Measurements from ENCODE around the gene FMN1.

The FMN1 gene

DNA sequence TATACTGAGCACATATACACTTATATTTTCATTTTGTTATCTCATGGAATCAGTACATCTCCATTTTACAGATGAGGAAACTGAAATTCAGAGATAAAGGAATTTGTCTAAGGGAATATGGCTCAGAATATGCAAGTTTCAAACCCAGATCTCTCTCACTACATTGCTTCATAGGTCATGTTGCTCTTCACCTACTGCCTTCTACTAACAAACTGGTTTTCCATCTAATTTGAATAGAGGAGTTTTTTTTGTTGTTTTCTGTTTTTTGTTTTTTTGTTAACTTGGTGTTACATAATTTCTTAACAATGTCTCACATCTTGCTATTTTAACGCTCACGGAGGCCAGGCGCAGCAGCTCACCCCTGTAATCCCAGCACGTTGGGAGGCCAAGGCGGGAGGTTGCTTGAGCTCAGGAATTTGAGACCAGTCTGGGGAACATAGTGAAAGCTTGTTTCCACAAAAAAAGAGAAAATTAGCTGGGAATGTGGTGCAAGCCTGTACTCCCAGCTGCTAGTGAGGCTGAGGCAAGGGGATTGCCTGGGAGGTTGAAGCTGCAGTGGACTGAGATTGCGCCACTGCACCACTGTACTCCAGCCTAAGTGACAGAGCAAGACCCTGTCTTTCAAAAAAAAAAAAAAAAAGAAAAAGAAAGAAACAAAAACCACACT lies 37.0 kb downstream of the FMN1 start:
- TF ChIP-seq CTCF (IDR thresholded peaks at IDR 0.05; ENCODE audit: unreplicated experiment in 3 of 3), result no peak
- Mint-ChIP-seq H3K27ac (no peak overlapping the region), H3K4me1 (peaks cover 7% of the 10 kb centered on the region), H3K9me3 (no peaks in the 10 kb centered on the region), H3K4me3 (no peak overlapping the region), H3K27me3 (ENCODE audit: low read depth) (no peaks in the 10 kb centered on the region), H3K36me3 (ENCODE audit: low read depth) (no peaks in the 10 kb centered on the region)

DNA sequence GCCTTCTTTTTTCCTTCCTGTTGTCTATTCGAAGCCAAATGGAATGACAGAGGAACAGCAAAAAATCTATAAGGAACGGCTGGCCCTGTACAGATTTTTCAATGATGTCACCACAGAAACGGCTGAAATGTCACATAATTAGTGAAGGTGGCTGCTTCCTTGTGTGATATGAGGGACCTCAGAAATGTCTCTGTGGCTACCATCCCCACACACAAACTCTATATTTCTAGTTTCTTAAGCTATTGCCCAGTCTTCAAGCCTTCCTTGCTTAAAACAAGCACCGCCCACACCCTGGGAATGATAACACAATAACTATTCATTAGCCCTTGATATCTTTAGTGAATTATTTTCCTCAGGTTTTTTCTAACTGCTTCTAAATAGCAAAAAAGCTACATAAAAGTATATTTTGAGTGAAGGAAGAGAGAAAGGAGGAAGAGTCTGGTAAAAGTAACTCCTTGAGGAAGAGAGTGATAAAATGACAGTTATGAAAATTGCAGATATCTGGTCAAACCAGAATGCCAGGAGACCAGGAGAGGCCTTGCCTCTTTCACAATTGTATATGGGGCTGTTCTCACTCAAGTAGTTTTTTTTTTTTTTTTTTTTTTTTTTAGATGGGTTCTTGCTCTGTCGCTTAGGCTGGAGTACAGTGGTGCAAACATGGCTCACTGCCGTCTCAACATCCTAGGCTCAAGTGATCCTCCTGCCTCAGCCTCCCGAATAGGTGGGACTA lies 38.7 kb downstream of the FMN1 start:
- no peak for TF ChIP-seq CTCF (IDR thresholded peaks at IDR 0.05; ENCODE audit: unreplicated experiment in 3 of 3)
- Mint-ChIP-seq H3K4me3 (no peak overlapping the region), H3K27ac (peak overlapping the region in 1 of 3 experiments; percentile 67), H3K27me3 (ENCODE audit: low read depth) (no peaks in the 10 kb centered on the region), H3K4me1 (peaks cover 8% of the 10 kb centered on the region), H3K9me3 (no peaks in the 10 kb centered on the region), H3K36me3 (ENCODE audit: low read depth) (no peaks in the 10 kb centered on the region)

DNA sequence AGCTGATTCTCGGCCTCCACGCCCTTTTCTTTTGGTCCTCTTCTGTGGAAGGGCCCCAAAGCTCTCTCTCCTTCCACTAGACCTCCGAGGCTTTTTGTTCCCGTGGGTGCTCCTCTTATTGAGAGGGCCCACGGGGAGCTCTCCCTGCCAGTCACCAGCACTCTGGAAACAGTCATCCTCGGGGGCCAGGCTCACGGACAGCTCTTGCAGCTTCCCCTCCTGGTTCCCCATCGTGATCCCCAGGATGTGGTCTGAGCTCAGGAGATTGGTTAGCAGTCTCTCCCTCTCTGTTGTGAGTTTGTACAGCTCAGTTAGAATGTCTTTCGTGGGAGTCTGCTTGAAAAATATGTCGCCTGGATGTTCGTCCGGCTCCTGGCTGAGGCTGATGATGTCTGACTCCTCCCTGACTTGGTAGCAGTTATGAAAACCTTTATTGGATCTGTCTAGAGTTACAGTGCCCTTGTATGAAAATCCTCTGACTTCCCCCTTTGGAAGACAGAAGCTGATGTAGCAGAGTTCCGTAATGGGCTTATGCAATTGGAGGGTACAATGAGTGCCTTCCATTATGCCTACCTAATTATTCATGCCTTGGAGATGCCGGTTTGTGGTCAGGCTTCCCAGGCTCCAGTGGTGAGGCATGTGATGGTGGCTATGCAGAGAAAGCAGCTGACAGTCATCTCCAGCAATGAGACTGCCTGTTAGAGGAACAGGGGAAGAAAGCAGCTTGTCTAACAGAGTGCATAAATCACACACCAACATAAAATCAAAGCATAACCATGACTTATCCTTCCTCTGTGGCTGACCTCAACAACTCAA lies 40.0 kb downstream of the FMN1 start:
- H3K4me3 Mint-ChIP-seq, result peak overlapping the region in 2 of 3 experiments; percentile 1 to 2
- H3K9me3 Mint-ChIP-seq, result no peaks in the 10 kb centered on the region
- TF ChIP-seq CTCF (IDR thresholded peaks at IDR 0.05; ENCODE audit: unreplicated experiment in 3 of 3), result no peak

GRCh38 chr15:33153548-33153947 lies 41.0 kb downstream of the FMN1 start:
- no peak for TF ChIP-seq CTCF (IDR thresholded peaks at IDR 0.05; ENCODE audit: unreplicated experiment in 3 of 3)
- no peaks in the 10 kb centered on the region for H3K36me3 Mint-ChIP-seq (ENCODE audit: low read depth)
- H3K27me3 Mint-ChIP-seq (ENCODE audit: low read depth), result no peaks in the 10 kb centered on the region
- no peaks in the 10 kb centered on the region for H3K9me3 Mint-ChIP-seq
- H3K4me3 Mint-ChIP-seq, result no peak overlapping the region
- no peak overlapping the region for H3K27ac Mint-ChIP-seq
- peaks cover 12% of the 10 kb centered on the region for H3K4me1 Mint-ChIP-seq

More for the DNA sequence above, 40.0 kb downstream of the FMN1 start:
- no peaks in the 10 kb centered on the region for H3K36me3 Mint-ChIP-seq (ENCODE audit: low read depth)
- H3K27me3 Mint-ChIP-seq (ENCODE audit: low read depth), result no peaks in the 10 kb centered on the region
- peak overlapping the region; percentile 20 to 79 (median 45) for H3K27ac Mint-ChIP-seq
- H3K4me1 Mint-ChIP-seq, result peaks cover 12% of the 10 kb centered on the region

- TF ChIP-seq CTCF (IDR thresholded peaks at IDR 0.05; ENCODE audit: unreplicated experiment in 3 of 3), result no peak
- peak overlapping the region in 2 of 3 experiments; percentile 13 to 95 for H3K27ac Mint-ChIP-seq
- no peaks in the 10 kb centered on the region for H3K36me3 Mint-ChIP-seq (ENCODE audit: low read depth)
- H3K4me3 Mint-ChIP-seq, result peak overlapping the region in 1 of 3 experiments; percentile 17
- H3K9me3 Mint-ChIP-seq, result no peaks in the 10 kb centered on the region
- H3K4me1 Mint-ChIP-seq, result peaks cover 12% of the 10 kb centered on the region
- no peaks in the 10 kb centered on the region for H3K27me3 Mint-ChIP-seq (ENCODE audit: low read depth)
These were observed 41.9 kb downstream of the FMN1 start for GRCh38 chr15:33152502-33153109.

All from nephron (organoid).